GM21423 (cell line): Measurements from ENCODE around the gene THG1L.
A peak's percentile ranks its signal among the peaks of the same experiment; 100 is the strongest.
"Not testable (repeated sequence)": the region's sequence is repeated elsewhere in the genome, so short reads cannot be mapped to it uniquely, and the experiment has no call there.

ENCODE experiments used
- ATAC-seq: cut with Tn5 transposase; IDR thresholded peaks from one replicate; pipeline ENCODE4 v1.9.1; 2021; ENCODE audit warnings: mild to moderate bottlenecking, moderate library complexity; ENCODE audit not compliant: unreplicated experiment

The THG1L gene

GRCh38 chr5:157726607-157727006, 4.6 kb upstream of the THG1L start:
- ATAC-seq = not testable (repeated sequence)

GRCh38 chr5:157727858-157728257, 3.4 kb upstream of the THG1L start:
- ATAC-seq = not testable (repeated sequence)

DNA sequence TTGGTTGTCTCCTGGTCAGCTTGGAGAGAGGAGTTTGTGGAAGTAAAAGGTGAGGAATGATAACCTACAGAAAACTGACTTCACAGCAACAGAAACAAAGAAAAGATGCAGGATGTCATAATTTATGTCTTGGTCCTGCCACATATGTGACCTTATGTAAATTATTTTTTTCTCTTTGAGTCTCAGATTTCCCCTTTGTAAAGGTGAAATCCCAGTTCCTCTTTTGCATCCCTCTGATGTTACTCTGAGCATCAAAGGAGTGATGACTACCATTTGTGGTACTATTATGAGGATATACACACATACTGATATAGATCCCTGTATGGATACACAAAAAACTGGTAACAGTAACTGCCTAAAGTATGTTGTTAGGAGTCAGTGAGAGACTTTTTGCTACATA, 1.4 kb upstream of the THG1L start:
- peak; percentile 62 for ATAC-seq

- ATAC-seq = no peak
Observed at GRCh38 chr5:157730900-157731271, 334 bp upstream of the THG1L start.

- ATAC-seq = no peak
Observed at GRCh38 chr5:157732130-157732514, 902 bp downstream of the THG1L start.

DNA sequence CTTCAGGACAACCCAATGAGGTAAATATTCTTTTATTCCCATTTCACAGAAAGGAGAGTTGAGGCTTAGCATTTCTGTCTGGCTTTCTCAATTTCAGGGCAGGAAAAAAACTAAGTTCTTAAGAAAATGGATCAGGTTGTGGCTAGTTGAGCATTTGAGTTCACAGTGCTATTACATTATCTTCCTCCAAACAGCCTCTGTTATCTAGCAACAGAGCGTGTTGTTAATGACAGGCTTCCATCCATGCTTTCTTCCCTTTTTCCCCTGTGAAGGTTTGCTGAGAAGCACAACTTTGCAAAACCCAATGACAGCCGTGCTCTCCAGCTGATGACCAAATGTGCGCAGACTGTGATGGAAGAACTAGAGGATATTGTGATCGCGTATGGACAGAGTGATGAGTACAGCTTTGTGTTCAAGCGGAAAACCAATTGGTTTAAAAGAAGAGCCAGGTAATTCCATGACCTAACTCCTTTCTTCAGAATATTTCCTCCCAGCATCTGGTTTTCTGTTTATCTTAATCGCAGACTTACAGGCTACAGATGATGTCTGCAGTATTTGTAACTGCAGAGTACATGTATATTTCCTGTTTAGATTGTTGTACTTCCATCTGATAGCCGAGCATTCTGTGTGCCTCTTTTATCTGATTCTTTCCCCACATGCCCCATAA, 1.5 kb downstream of the THG1L start:
- no peak for ATAC-seq

GRCh38 chr5:157734436-157734835, 3.2 kb downstream of the THG1L start:
- ATAC-seq = no peak

DNA sequence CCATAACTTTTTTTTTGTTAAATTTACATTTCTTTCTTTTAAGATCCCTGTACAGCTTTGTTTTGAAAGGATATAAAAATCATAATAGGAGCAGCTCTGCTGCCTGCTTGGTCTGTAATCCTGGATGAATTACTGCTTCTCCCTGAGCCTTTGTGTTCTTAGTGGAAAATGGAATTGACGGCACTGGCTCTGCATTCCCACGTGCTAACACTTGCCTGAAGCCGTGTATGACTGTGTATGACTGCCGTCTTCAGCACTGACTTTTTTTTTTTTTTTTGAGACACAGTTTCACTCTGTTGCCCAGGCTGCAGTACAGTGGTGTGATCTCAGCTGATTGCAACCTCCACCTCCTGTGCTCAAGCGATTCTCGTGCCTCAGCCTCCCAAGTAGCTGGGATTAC, 4.8 kb downstream of the THG1L start:
- ATAC-seq = no peak

GRCh38 chr5:157739388-157740228, 8.4 kb downstream of the THG1L start:
- ATAC-seq = no peak

DNA sequence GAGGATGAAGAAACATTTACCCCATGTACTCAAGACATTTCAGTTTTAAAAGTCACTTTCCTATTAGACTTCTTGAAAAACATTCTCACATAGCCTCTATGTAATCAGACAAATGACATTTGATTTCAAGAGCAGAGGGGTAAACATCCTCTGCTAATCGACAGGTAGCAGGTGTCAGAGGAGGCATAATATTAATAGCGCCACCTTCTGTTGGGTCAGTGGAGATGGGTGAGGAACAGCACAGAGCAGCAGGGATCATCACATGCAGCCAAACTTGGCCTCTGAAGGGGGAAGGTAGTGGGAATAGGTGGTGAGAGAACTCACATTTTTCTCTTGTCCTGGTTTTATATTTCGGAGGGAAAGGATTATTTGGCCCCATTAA, 9.0 kb downstream of the THG1L start:
- ATAC-seq = no peak

- ATAC-seq = no peak
Observed at GRCh38 chr5:157741131-157741530, 9.9 kb downstream of the THG1L start.

DNA sequence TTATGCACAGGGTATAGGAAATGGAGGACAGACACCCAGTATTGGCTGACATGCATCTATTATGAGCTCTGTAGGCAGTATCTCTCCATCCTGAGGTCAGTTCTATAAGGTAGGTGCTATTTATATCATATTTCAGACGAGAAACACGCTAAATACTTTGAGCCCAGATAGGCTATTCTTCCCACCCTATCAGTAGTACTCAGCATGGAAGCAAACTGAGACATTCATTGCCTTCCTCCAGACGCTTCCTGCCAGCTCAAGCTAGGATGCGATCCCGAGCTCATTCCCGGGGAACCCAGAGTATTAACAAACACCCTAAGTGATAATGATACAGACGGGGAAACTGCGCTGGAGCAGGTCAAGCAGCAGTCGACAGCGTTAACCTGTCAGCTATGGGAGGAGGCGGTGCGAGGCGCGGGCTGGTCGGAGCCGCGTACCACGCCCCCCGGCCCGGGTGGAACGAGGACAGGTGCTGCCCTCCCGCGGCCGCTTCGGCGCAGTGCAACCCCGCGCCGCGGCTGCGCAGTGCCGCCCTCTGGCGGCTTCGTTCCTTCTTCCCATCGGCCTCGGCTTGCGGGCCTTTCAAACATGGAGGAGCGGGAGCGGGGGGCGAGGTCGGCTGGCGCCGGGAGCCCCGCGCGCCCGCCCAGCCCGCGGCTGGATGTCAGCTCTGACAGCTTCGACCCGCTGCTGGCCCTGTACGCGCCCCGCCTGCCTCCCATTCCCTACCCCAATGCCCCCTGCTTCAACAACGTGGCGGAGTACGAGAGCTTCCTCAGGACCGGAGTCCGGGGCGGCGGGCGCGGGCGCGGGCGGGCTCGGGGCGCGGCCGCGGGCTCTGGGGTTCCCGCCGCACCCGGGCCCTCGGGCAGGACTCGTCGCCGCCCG, 12.2 kb downstream of the THG1L start, which contains the start of gene LSM11:
TSS of gene LSM11 (plus strand) at position 550 of the 888 bp plus-strand sequence. CDS start at position 589, 39 bp downstream.
- ATAC-seq = peak; percentile 95

GRCh38 chr5:157744051-157745011, 13.1 kb downstream of the THG1L start:
- ATAC-seq = peak; percentile 35

- no peak for ATAC-seq
Observed at GRCh38 chr5:157745041-157745456, 13.8 kb downstream of the THG1L start.

DNA sequence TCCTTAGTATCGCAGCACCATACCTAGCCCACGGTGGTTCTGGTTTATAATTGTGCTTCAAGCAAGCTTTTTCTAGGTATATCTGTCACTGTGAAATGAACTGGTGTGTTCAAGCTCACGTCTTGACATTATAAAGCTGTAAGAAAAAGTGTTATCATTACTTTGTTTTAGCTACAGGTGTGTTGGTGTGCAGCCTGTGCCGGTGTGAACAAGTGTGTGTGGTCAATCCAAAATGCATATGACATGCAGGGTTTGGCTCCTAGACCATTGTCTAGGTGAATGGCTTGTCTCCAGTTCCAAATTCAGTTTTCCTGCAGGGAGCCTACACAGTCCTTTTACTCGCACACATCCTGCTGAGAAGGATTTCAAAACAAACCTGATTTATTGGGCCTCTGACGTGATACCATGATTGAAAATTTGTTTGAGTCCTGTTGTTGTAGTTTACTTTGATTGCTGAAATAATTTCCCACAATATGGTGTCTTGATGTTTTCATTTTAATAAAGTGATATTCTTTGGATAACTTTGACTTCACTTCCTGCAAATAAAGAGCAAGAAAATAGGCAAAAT, 16.0 kb downstream of the THG1L start:
- no peak for ATAC-seq

GRCh38 chr5:157747766-157748700, 16.8 kb downstream of the THG1L start:
- no peak for ATAC-seq

- ATAC-seq = no peak
Observed at GRCh38 chr5:157748760-157749461, 17.7 kb downstream of the THG1L start.

DNA sequence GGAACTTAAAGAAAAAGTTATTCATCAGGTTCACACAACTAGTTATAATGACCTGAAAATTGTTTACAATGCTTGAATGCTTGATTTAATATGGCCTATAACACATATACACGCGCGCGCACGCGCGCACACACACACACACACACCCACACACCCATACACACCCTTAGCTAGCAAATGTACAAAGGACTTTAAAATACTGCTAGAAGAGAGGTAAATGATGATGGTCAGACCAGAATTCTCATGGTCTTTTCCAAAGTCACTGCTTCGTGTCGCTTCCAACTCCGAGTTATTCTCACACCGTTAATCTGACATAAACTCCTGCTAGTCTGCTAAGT, 18.2 kb downstream of the THG1L start:
- no peak for ATAC-seq
